Testis (tissue), 2 donors: ENCODE data around the gene KCTD20.

Experiments used
- CTCF ChIP-seq, 3 experiments: fragments of 450-650 bp in 2 of 3; fragments of 200-600 bp in 1 of 3; sonication (generic) in 1 of 3; IDR thresholded peaks; one replicate each; pipeline ENCODE4 v1.5.1; 2016 to 2019; ENCODE audit warnings: antibody characterized with exemption in 3 of 3, mild to moderate bottlenecking in 2 of 3, moderate library complexity in 1 of 3
- POLR2A ChIP-seq: fragments of 450-650 bp; IDR thresholded peaks from one replicate; pipeline ENCODE4 v1.6.1; 2017; ENCODE audit warnings: antibody characterized with exemption, mild to moderate bottlenecking, moderate library complexity

GRCh38 chr6:36523451-36523850 lies 80.7 kb downstream of the KCTD20 start:
- TF ChIP-seq CTCF (IDR thresholded peaks at IDR 0.05) (no peak), POLR2A (no peak)
